Stimulated activated CD4-positive, alpha-beta T cell treated with anti-CD3 and anti-CD28 coated beads, Interleukin-15, amount 100 ng/mL, for 24 hours (primary cell): ENCODE measurements around the gene ZNF853.
"Not testable (repeated sequence)": the region's sequence is repeated elsewhere in the genome, so short reads cannot be mapped to it uniquely, and the experiment has no call there.

Source experiments
- DNase-seq: peaks from one replicate; pipeline ENCODE4 v3.0.0-alpha.2; 2020

Gene ZNF853

DNA sequence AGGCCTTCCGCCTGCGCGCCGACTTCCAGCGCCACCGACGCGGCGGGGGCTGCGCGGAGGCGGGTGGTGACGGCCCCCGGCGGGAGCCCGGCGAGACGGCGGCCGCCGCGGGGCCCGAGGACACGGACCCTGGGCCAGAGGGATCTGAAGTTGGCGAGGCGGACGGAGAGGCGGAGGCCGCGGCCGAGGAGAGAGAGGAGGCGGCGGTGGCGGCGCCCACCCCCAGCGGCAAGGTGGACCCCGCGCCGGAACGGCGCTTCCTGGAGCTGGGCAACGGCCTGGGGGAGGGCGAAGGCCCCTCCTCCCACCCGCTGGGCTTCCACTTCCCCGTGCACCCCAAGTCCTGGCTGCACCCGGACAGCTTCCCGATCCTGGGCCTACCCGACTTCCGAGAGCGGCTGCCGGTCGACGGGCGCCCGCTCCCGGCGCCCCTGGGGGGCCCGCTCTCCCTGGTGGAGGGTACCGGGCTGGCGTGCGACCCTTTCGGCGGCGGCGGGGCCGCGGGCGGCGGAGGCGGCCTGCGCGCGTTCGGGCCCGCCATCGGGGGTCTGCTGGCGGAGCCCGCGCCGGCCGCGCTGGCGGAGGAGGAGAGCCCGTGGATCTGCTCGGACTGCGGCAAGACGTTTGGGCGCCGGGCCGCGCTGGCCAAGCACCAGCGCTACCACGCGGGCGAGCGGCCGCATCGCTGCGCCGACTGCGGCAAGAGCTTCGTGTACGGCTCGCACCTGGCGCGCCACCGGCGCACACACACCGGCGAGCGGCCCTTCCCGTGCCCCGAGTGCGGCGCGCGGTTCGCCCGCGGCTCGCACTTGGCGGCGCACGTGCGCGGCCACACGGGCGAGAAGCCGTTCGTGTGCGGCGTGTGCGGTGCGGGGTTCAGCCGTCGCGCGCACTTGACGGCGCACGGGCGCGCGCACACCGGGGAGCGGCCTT, 37.9 kb downstream of the ZNF853 start:
- no peak for DNase-seq

DNA sequence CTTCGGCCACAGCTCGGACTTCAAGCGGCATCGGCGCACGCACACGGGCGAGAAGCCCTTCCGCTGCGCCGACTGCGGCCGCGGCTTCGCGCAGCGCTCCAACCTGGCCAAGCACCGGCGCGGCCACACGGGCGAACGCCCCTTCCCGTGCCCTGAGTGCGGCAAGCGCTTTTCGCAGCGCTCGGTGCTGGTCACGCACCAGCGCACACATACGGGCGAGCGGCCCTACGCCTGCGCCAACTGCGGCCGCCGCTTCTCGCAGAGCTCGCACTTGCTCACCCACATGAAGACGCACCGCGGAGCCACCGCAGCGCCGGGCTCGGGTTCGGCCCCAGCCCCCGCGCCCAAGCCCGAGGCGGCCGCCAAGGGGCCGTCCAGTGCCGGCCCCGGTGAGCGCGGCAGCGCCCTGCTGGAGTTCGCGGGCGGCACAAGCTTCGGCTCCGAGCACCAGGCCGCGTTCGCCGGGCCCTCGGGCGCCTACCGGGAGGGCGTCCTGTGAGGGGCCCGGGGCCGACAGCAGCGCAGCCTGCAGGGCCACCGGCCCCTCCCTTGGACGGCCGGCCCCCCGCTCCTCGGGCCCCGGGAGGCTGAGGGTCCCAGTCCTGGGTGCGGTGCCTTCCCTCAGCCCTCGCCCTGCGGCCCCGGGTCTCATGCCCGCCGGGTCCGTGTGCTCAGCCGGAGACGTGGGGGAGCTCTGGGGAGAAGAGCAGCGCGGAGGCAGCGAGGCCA, 38.9 kb downstream of the ZNF853 start:
- DNase-seq: no peak

DNA sequence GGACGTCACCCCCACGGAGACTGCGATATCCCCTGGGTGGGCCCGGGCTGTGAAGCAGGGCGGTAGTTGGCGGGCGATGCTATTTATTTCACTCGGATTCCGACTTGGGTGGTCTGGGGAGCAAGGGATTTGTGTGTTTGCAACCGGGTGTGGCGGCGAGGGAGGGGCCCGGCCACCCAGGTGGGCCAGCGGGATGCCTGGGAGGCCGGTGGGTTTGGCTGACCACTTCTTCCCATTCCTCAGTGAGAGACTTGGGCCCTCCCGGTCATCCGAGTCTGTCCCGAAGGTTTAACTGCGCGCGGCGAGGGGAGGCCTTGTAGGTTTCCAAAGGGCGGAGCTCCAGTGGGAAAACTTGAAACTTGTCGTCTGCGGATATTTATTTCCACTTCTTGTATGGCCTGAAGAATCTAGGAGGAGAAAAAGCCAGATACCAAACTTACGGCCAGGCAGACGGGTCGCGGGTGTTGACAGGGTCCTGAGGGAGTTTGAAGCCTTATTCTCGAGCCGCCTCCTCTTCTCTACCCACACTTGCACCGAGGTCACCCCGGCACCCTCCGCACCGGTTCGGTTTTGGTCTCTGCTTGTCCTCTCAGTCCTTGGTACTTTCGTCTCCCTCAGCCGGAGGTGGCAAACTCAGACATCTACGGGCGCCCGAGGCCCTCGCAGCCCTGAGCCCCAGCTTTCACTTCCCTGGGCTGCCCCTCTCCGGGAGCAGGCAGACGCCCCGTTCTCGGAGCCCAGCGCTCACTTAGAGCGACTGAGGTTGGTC, 39.6 kb downstream of the ZNF853 start:
- DNase-seq: no peak

DNA sequence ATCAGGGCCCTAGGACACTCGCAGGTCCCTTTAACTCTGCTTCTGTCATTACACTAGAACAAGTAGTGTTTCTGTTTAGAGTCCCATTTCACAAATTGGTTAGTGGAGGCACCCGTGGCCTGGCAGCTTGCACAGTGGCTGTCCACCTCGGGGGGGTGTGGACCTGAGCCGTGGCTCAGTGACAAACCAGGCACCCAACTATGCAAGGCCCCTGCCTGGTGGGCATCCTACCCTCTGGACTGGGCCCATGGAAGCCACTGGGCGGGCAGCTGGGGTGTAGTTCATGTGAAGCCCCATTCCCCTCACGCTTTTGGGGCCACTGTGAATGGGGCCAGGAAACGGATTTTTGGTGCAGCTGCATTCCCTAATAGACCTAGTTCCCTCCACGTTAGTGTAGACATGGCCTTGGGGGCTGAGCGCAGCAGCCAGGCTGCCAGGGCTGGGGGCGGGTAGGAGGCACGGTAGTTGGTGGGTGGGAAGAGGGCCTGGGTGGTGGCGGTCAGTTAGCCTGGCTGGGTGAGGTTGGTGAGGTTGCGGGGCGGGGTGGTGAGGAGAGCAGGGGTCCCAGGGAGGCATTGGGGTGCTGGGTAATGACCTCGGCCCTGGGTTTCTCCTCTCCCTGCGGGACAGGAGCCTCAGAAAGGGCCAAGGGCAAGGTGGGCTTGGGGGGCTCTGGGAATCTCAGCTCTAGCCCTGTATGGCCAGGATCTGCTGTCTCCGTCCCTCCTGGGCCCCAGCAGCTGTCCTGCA, 40.4 kb downstream of the ZNF853 start:
- DNase-seq: no peak

DNA sequence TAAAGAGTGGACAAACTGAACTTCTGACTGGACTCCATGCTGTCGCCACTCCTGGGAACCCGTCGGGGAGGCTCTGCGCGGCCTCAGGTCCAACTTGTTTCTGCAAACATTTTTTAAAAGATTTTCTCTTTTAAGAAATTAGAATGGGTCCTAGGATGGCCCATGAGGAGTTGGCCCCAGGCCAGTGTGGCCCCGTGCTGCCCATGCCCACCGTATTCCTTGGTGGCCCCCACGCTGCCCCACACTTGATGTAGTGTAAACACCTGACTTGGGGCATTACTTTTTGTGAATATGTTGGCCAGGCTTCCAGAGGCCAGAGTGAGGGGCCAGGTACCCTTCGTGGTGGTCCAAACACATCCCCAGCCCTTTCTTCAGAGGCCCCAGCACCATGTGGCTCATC, 41.0 kb downstream of the ZNF853 start:
- DNase-seq: no peak

DNA sequence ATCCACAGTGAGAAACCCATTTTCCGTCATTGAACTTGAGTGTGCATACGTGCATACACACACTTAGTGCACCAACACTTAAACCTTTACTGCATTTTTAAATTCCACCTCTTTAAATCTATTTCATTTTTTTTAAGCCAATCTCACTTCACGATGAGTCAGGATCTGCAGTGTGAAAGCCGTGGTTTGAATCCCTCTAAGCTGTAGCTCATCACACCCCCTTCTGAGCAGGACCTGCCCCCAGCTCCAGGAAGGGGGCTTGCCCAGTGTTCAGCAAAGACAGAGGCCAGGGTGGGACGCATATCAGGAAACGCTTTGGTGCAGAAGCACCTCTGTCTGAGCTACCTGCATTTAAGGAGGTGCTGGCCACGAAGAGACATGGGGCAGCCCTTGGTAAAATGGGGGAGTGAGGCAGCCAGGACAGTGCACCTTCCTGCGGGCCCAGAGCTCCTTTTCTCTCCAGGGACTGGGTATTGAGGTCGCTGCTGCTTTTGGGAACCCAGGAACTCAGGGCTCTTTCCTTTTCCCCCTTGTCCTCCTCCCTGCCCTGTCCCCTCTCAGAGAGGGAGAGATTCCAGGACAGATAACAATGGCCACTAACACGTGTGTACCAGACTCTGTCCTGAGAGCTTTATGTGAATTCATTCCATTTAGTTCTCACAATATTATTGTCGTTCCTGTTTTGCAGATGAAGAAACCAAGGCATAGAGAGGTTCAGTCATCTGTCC, 43.4 kb downstream of the ZNF853 start:
- no peak for DNase-seq

DNA sequence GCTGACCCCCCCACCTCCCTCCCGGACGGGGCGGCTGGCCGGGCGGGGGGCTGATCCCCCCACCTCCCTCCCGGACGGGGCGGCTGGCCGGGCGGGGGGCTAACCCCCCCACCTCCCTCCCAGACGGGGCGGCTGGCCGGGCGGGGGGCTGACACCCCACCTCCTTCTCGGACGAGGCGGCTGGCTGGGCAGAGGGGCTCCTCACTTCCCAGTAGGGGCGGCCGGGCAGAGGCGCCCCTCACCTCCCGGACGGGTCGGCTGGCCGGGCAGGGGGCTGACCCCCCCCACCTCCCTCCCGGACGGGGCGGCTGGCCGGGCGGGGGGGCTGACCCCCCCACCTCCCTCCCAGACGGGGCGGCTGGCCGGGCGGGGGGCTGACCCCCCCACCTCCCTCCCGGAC, 55.4 kb downstream of the ZNF853 start:
- not testable (repeated sequence) for DNase-seq
